Stimulated activated CD4-positive, alpha-beta T cell treated with anti-CD3 and anti-CD28 coated beads, Interleukin-1b, Interleukin-23, amount 100 ng/mL, for 24 hours (primary cell): Measurements from ENCODE around the gene ECM2.
"Not testable (repeated sequence)": the region's sequence is repeated elsewhere in the genome, so short reads cannot be mapped to it uniquely, and the experiment has no call there.

Experiments used
- DNase-seq, 4 experiments: peaks; one replicate each; pipeline ENCODE4 v3.0.0-alpha.2; 2020; ENCODE audit warnings: low read depth in 4 of 4, low spot score in 1 of 4

ECM2 gene

DNA sequence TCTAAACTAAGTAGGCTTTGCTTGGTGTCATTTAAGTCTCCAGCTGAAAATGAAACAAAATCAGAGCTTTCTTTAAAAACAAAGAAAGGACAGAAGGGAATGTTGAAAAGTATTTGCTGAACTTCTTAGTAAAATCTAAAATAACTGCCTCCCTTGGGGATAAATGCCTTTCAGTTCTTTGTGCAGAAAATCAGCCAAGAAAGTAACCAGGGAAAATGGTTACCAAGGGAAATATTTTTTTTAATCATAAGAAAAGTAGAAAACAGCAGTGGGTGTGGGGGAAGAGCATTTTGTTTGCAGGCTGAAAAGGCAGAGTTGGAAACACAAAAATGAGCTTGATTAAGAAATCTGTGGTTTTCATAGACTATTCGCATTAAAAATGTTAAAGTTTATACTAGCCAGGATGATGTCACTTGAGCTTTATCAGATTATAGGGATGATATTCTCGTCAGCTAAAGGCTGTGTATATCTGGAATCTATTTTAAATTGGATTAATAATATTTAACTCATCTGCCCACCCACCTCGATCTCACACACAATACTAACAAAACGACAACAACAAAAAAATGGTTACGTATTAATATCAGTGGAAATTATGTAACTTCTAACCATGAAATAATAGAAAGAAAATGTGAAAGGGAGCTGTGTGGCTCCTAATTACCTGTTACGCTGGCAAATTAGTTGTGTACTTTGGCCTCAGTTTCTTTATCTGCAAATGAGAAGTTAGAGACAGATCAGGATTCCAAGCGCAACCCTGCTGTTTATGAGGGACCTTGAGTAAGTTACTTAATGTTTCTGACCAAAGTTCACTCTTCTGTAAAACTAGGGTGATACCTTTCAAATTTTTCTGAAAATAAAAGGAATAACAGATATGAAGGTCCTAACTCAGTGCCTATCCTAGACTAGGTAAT, at the start of gene ECM2:
Gene ECM2, minus strand, starts transcription at position 51 of the 911 bp plus-strand sequence. CDS start 13,124 bp downstream, outside the sequence.
- no peak for DNase-seq

- no peak for DNase-seq
Observed at GRCh38 chr9:92576175-92576574, 40.4 kb upstream of the ECM2 start.

GRCh38 chr9:92573612-92574011, 37.8 kb upstream of the ECM2 start:
- not testable (repeated sequence) for DNase-seq

GRCh38 chr9:92571871-92572270, 36.1 kb upstream of the ECM2 start:
- not testable (repeated sequence) for DNase-seq

DNA sequence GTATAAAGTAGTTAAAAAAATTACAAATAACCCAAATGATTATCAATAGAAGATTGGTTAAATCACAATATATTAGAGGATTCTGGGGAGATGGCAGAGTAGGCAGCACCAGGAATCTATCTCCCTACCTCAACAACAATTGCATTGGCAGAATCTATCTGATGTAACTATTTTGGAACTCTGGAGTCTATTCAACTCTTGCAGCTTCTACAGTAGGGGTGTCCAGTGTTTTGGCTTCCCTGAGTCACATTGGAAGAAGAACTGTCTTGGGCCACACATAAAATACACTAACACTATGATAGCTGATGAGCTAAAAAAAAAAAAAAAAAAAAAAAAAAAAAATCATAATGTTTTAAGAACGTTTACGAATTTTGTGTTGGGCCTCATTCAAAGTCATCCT, 29.2 kb upstream of the ECM2 start:
- DNase-seq = no peak

- DNase-seq = no peak
Observed at GRCh38 chr9:92564504-92564903, 28.7 kb upstream of the ECM2 start.

GRCh38 chr9:92563116-92564100, 27.6 kb upstream of the ECM2 start:
- no peak for DNase-seq

DNA sequence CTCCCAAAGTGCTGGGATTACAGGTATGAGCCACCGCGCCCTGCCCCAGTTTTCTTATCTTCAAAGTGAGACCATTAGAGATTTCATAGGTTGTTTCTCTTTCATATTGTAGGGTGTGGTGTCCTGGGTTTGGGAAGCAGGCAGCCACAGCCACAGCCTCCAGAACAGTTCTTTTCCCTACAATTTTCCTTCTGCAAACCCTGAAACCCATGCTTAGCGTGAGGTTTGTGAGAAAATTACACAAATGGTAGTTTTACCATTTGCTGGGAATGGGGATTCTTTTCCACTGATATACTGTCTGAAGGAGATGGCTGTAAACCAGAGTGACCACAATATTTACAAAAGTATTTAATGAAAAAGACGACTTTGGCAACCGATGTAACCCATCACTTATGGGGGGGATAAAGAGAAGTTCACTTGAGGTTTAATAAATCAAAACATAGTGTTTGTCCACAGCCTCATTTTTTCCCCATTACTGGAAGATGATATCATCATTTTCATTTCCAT, 26.7 kb upstream of the ECM2 start:
- DNase-seq = no peak

DNA sequence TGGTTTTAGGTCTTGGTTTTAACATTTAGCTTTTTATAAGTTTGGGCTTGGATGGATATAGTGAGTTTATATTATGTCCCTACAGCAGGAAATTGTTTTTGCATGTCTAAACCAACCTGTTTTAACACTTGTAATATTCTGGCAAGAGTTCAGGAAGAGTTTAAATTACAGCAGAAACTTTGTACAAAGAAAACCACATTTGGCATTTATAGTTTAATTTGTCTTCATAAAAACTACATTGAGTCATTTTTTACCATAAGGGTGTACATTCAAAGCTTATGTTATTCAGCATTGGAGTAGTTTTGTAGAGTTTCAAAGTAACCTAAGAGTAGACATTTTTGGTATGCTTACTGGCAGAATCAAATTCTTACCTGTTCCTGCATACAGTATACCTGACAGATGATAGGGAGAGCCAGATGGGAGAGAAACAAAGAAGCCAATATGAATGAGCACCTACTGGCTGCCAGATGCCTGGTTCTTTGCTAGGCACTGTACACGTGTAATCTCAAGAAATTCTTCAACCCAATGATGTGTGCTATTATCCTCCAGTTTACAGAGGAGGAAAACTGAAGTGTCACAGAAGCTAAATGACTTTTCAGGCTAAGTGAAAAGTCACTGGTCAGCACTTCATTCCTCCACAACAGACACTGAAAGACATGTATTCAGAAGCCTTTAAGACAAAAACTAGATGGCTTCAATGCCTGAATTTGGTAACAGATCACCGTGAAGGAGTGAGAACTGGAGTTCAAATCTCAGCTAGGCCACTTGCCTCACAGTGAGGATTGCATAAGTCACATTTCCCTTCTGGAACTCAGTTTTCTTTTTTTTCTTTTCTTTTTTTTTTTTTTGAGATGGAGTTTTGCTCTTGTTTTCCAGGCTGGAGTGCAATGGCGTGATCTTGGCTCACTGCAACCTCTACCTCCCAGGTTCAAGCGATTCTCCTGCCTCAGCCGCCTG, 25.9 kb upstream of the ECM2 start:
- DNase-seq = no peak

- no peak for DNase-seq
Observed at GRCh38 chr9:92558612-92559374, 23.0 kb upstream of the ECM2 start.

DNA sequence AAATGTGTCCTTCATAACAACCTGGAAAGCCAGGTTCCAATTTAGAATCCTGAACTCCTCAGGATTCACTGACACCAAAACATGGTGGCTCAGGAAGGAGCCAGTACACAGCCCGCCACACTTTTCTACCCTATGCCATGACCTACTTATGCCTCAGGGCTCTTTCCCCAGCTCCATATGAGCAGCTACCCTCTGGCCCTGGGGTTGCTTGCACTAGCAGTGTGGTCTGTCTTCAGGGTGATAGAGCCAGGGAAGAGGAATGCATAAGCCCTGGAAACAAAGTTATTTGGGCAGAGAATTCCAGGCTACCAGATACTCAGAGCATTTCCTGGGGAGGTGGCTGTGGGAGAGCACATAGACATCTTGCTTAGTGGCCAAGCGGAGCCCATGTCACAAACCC, 15.0 kb upstream of the ECM2 start:
- DNase-seq = no peak

DNA sequence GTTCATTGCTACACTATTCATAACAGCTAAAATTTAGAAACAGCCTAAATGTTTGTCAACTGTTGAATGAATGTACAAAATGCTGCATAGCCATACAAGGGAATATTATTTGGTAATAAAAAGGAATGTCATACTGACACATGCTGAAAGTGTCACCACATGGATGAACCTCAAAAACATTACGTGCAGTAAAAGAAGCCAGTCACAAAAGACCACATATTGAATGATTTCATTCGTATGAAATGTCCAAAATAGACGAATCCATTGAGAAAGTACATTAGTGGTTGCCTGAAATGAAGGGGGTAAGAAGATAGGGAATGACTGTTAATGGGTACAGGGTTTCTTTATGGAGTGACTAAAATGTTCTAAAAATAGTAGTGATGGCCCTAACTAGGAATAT, 11.6 kb upstream of the ECM2 start:
- DNase-seq = no peak

- DNase-seq = no peak
Observed at GRCh38 chr9:92545002-92545510, 9.3 kb upstream of the ECM2 start.

GRCh38 chr9:92543972-92544371, 8.2 kb upstream of the ECM2 start:
- DNase-seq = no peak

- DNase-seq = no peak
Observed at GRCh38 chr9:92538541-92538940, 2.8 kb upstream of the ECM2 start.

- DNase-seq = no peak
Observed at GRCh38 chr9:92534674-92535073, 1.1 kb downstream of the ECM2 start.

- DNase-seq = no peak
Observed at GRCh38 chr9:92534204-92534603, 1.6 kb downstream of the ECM2 start.

- DNase-seq = no peak
Observed at GRCh38 chr9:92530893-92531292, 4.9 kb downstream of the ECM2 start.

DNA sequence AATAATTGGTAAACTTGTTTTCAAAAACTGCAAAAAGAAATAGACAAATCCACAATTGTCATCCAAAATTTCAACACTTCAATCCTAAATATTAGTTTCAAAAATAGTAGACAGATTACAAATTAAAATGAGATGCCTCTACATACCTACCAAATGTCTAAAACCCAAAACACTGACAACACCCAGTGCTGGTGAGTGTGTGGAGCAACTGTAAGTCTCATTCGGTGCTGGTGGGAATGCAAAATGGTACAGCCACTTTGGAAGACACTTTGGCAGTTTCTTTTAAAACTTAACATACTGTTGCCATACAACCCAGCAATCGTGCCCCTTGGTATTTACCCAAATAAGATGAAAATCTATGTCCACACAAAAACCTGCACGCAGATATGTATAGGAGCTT, 6.7 kb downstream of the ECM2 start:
- no peak for DNase-seq

- no peak for DNase-seq
Observed at GRCh38 chr9:92528522-92528849, 7.3 kb downstream of the ECM2 start.
